ENCODE results near the gene GRK1.

- TF ChIP-seq CTCF (IDR thresholded peaks at IDR 0.05 in 8 of 11, conservative IDR thresholded peaks at IDR 0.05 in 3 of 11) (no peak), POLR2A (IDR thresholded peaks at IDR 0.05) (no peak)
Observed at GRCh38 chr13:113775451-113776145, 108.6 kb downstream of the GRK1 start.
